WERI-Rb-1 (cell line): ENCODE data around the gene RFX2.

Experiments
- DNase-seq: peaks from one replicate; pipeline ENCODE4 v3.0.0-alpha.2; 2020
- H3K27ac ChIP-seq: fragments of 250-450 bp; sonication (Bioruptor Pico); 2 replicates; pipeline ENCODE4 v1.5.1; 2020; ENCODE audit warnings: mild to moderate bottlenecking, moderate library complexity
- H3K27me3 ChIP-seq: fragments of 250-450 bp; sonication (Bioruptor Pico); 2 replicates; pipeline ENCODE4 v1.5.1; 2021; ENCODE audit warnings: mild to moderate bottlenecking, low read depth, moderate library complexity; ENCODE audit not compliant: insufficient read depth, severe bottlenecking
- H3K36me3 ChIP-seq: fragments of 250-450 bp; sonication (Bioruptor Pico); 2 replicates; pipeline ENCODE4 v1.5.1; 2020; ENCODE audit warnings: mild to moderate bottlenecking, moderate library complexity
- H3K4me3 ChIP-seq: 2 replicates; pipeline ENCODE4 v1.5.1; 2011; ENCODE audit warnings: low read depth, mild to moderate bottlenecking, control low read depth, low read length
- H3K9me3 ChIP-seq: fragments of 250-450 bp; sonication (Bioruptor Pico); 2 replicates; pipeline ENCODE4 v1.5.1; 2021; ENCODE audit warnings: mild to moderate bottlenecking, moderate library complexity; ENCODE audit not compliant: severe bottlenecking
- TF ChIP-seq, protein P1 (sequence below): IDR thresholded peaks from 2 replicates; pipeline ENCODE4 v1.5.1; 2011; ENCODE audit warnings: low read depth, mild to moderate bottlenecking, control low read depth, inconsistent platforms, low read length

Gene RFX2

DNA sequence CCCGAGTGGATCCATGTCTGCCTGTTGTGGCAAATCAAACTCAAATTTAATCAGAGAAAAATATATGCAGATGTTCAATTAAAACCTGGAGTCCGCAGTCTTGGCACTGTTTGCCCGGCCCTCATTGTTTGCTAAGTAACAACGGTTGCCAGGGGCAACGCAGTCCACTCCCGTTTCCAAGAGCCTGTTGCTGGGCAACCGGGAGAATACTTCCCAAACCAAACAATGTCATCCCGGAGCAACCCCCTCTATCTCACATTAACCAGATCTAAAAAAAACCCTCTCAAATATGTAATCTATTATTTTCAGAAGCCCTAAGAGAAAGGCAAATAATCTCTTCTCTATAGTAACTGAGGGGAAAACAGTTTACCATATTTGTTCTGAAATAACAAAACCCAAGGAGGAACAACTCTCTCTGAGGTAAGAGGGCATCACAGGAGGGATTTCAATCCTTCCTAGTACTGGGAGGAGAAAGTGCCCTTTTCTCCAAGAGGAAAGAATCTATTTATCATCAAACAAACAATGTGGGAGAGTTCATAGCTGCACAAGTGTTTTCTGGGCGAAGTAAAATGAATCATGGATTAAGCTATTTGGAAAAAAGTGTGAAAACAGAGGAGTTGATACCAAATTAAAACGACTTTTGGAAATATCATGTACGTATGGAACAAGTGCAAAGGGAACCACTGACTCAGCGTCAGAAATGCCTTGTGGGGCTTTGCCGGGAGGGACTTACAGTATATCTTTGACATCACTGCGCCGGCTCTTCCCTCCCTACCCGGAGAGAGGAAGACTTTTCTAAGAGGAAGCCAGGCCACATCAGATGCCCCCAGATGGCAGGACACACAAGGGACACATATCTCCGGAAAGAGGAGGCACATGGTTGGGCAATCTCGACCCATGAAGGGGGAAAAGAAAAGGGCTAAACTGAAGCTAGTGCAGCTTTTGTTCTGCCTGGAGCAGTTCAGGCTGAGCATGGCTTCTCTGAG lies 43.3 kb downstream of the RFX2 start:
- DNase-seq, result no peak
- TF ChIP-seq, protein P1, sequence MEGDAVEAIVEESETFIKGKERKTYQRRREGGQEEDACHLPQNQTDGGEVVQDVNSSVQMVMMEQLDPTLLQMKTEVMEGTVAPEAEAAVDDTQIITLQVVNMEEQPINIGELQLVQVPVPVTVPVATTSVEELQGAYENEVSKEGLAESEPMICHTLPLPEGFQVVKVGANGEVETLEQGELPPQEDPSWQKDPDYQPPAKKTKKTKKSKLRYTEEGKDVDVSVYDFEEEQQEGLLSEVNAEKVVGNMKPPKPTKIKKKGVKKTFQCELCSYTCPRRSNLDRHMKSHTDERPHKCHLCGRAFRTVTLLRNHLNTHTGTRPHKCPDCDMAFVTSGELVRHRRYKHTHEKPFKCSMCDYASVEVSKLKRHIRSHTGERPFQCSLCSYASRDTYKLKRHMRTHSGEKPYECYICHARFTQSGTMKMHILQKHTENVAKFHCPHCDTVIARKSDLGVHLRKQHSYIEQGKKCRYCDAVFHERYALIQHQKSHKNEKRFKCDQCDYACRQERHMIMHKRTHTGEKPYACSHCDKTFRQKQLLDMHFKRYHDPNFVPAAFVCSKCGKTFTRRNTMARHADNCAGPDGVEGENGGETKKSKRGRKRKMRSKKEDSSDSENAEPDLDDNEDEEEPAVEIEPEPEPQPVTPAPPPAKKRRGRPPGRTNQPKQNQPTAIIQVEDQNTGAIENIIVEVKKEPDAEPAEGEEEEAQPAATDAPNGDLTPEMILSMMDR, result no peak
- no peaks in the 10 kb centered on the region for H3K27me3 ChIP-seq

DNA sequence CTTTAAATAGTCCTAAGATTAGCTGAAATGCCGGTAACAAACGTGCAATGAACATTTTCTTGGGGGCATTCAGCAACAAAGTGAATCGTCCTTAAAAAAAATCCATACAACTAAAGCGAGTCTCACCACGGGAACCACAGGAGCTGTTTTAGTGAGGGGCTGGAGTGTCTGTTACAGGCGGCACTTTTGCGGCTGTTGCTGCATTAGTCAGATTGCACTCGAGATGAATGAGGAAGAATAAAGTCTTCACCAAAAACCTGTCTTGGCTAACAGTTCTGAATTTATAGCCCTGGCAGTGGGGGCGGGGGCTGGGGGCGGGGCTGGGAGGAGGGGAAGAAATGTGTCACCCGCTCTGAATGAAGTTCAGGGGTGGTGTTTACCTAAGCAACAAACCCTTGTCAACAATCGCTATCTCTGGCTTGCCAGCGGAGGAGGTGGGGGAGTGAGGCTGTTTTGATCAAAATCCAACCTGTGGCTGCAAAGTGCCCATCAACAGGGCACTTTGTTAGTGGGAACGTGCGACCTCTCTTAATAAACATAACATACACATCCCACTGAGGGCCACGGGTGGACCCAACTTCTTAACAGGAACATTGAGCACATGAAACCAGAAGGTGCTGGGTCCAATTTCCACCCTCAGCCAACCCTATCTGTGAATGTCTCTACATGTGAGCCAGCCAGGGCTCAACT lies 44.5 kb downstream of the RFX2 start:
- TF ChIP-seq, protein P1, result no peak
- DNase-seq, result no peak
- H3K27ac ChIP-seq, result no peak overlapping the region
- no peaks in the 10 kb centered on the region for H3K27me3 ChIP-seq
- no peak overlapping the region for H3K4me3 ChIP-seq
- H3K36me3 ChIP-seq, result no peaks in the 10 kb centered on the region
- H3K9me3 ChIP-seq, result no peaks in the 10 kb centered on the region

More for the DNA sequence above, 43.3 kb downstream of the RFX2 start:
- Histone ChIP-seq H3K4me3 (no peak overlapping the region), H3K27ac (no peak overlapping the region), H3K36me3 (no peaks in the 10 kb centered on the region), H3K9me3 (no peaks in the 10 kb centered on the region)

DNA sequence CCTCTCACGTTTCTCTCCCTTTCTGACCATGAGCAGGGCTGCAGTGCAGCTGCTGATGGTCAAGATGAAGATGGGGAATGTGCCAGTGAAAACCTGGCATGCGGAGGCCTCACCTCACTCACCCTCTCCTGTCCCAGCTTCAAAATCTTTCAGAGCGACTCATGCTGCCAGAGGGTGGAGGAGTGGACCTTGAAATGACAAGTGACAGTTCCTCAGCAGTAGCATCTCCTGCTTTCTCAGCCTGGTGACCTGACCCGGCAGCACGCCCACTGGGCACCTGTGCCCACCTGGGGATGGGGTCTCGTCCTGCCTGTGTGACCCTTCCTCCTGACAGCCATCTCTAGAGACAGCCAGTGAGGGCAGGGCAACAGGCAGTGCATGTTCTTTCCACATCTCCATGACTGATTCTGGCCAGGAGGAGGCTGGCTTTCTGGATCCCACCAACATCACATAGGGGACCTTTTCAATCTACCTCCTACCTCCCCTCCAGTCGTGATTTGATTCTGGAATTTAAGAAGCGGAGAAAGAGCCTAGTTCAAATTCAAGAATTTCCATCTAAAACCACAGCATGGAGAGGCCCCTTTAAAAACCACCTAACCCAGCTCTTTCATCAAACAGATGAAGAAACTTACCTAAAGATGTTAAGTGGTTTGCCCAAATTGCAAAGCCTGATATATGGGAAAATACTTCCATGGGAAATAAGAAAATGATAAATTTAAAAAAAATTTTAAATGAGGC lies 45.8 kb downstream of the RFX2 start:
- H3K4me3 ChIP-seq, result no peak overlapping the region
- no peak overlapping the region for H3K27ac ChIP-seq
- DNase-seq, result no peak
- H3K36me3 ChIP-seq, result no peaks in the 10 kb centered on the region
- TF ChIP-seq, protein P1, result no peak
- H3K9me3 ChIP-seq, result no peaks in the 10 kb centered on the region
- no peaks in the 10 kb centered on the region for H3K27me3 ChIP-seq

DNA sequence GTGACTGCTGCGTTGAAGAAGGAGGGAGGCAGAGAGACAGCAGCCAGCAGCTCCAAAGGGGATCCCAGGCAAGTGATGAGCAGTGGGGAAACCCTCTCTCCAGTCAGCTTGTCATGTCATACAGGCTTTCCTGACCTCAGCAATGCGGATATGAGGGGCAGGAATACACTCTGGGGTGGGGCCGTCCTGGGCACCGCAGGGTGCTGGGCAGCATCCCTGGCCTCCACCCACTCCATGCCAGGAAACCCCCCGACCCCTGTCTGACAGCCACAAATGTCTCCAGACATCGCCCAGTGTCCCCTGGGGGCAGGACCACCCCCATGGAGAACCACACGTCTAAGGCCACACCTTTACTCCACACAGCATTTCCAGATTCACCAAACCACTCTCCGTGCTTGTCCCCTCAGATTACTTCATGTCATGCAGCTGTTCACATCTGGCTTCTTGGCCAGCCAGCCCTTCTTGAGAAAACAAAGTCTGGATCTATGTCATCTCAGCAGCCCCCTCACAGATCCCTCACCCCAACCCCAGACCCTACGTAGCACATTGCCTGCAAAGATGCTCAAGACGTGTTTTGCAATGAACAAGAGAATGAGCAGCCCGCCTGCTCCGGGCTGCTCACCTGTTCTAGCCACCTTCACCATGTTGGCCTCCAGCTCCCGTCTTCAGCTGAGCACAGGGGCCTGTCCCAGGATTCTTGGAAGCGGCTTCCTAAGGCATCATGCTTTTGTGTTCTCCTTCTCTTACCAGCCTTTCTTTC lies 46.5 kb downstream of the RFX2 start:
- no peaks in the 10 kb centered on the region for H3K36me3 ChIP-seq
- H3K27me3 ChIP-seq, result no peaks in the 10 kb centered on the region
- H3K27ac ChIP-seq, result no peak overlapping the region
- no peaks in the 10 kb centered on the region for H3K9me3 ChIP-seq
- no peak for DNase-seq
- TF ChIP-seq, protein P1, result no peak
- no peak overlapping the region for H3K4me3 ChIP-seq

DNA sequence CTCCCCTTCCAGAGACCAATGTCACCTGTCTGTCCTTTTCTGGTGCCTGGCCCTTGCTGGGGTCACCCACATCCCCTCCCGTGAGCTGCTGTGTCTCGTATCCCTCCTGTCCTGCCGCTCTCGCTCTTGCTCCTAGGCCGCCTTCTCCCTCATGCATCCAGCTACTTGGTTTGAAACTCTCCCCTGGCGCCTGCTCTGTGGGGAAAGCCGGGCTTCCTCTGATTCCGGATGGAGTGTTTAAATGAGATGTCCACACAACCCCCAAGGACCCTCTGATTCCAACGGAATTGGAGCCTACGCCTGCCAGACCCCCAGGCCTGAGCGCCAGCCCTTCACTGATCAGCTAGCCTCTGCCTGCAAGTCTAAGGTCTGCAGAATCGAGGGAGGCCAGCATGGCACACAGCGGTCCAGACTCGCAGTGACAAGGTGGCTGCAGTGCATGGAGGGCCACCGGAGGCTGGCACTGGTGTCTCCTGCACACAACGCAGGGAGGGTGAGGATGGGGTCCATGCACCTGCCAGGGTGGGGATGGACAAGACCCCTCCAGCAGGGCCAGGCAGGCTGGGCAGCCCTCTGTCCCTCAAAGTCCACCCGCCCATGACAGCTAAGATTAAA lies 47.2 kb downstream of the RFX2 start:
- H3K36me3 ChIP-seq, result no peaks in the 10 kb centered on the region
- no peaks in the 10 kb centered on the region for H3K27me3 ChIP-seq
- no peaks in the 10 kb centered on the region for H3K9me3 ChIP-seq
- no peak for DNase-seq
- no peak overlapping the region for H3K4me3 ChIP-seq
- H3K27ac ChIP-seq, result no peak overlapping the region
- TF ChIP-seq, protein P1, result no peak
